ENCODE data around the gene NDOR1.

DNA sequence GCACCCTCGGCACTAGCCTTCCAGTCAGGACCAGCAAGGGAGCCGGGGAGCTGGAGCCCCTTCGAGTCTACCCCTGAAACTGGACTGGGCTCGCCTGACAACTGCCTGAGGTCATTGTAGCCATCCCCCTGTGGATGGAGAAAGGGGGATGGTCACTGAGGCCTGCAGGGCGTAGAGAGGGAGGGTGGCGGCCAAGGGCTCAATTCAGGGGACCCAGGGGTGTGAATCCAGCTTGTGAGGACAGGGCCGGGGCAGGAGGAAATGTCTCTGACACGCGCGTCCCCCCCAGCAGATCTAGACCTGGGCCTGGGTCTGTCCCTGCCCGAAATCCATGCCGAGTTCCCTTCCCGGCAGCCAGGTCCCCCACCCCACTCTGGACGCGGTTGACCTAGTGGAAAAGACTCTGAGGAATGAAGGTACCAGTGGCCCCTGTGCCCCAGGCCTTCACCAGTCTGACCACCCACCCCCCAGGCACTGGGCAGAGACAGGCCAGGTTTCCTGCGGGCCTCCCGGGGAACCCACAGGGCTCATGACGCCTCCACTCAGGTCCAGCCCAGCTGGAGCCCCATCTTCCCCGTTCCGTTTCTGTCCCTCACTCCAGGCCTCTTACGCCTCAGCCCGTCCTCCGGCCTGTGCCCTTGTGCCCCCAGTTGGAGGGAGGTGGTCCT lies 26.0 kb downstream of the NDOR1 start:
- TF ChIP-seq, protein P1, sequence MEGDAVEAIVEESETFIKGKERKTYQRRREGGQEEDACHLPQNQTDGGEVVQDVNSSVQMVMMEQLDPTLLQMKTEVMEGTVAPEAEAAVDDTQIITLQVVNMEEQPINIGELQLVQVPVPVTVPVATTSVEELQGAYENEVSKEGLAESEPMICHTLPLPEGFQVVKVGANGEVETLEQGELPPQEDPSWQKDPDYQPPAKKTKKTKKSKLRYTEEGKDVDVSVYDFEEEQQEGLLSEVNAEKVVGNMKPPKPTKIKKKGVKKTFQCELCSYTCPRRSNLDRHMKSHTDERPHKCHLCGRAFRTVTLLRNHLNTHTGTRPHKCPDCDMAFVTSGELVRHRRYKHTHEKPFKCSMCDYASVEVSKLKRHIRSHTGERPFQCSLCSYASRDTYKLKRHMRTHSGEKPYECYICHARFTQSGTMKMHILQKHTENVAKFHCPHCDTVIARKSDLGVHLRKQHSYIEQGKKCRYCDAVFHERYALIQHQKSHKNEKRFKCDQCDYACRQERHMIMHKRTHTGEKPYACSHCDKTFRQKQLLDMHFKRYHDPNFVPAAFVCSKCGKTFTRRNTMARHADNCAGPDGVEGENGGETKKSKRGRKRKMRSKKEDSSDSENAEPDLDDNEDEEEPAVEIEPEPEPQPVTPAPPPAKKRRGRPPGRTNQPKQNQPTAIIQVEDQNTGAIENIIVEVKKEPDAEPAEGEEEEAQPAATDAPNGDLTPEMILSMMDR (IDR thresholded peaks at IDR 0.05) = no peak
- TF ChIP-seq POLR2AphosphoS5 (IDR thresholded peaks at IDR 0.05) (no peak), POLR2A (IDR thresholded peaks at IDR 0.05) (no peak), EP300 (IDR thresholded peaks at IDR 0.05) (no peak)
